ENCODE results near the gene CDH6.

Gene CDH6

DNA sequence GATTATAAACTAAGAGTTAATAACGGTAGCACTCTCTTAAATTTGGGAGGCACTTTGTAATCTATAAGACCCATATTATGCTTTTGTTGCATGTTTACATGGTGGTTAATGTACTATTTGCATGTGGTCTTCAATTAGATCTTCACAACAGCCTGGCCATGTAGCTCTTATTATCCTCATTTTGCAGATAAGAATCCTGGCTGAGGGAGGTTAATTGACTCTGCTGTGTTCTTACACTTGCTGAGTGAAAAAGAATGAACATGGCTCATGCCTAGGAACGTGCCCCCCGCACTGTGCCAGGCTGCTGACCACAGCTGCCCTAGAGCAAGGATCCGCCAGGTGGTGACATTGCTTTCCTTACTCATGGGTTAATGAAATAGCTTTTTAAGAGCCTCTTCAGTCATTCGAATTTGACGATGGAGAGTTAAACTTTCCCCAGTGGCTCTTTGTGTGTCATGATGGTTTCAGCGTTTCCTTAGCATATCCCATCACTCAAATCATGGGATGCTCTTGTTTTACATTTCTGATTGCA, 97.9 kb downstream of the CDH6 start:
- no peak overlapping the region for H3K9ac ChIP-seq (ENCODE audit: low read length)
- no peaks in the 10 kb centered on the region for H4K20me1 ChIP-seq (ENCODE audit: low read depth, low read length)
- no peaks in the 10 kb centered on the region for H3K9me3 ChIP-seq (ENCODE audit: insufficient read depth, low read length)
- no peaks in the 10 kb centered on the region for H3K27me3 ChIP-seq (ENCODE audit: low read length)
- no peaks in the 10 kb centered on the region for H3F3A ChIP-seq (ENCODE audit: insufficient read depth)
- H3K4me2 ChIP-seq (ENCODE audit: low read depth, low read length, poor library complexity, severe bottlenecking), result no peak overlapping the region
- H3K4me3 ChIP-seq (ENCODE audit: insufficient read depth, low read length, poor library complexity, severe bottlenecking), result no peak overlapping the region
- H3K79me2 ChIP-seq (ENCODE audit: insufficient read depth, low read length), result no peaks in the 10 kb centered on the region
- TF ChIP-seq EZH2phosphoT487 (conservative IDR thresholded peaks at IDR 0.05; ENCODE audit: low read length) (no peak), CTCF (IDR thresholded peaks at IDR 0.05; ENCODE audit: insufficient read depth, low read length, poor library complexity, severe bottlenecking) (no peak)
- H2AFZ ChIP-seq (ENCODE audit: low read depth, low read length, severe bottlenecking), result no peak overlapping the region
- no peak overlapping the region for H3K27ac ChIP-seq (ENCODE audit: low read depth, low read length)
- no peaks in the 10 kb centered on the region for H3K9me2 ChIP-seq (replicated peaks; ENCODE audit: insufficient read depth, low read length)
- no peaks in the 10 kb centered on the region for H3K36me3 ChIP-seq (ENCODE audit: low read length)

DNA sequence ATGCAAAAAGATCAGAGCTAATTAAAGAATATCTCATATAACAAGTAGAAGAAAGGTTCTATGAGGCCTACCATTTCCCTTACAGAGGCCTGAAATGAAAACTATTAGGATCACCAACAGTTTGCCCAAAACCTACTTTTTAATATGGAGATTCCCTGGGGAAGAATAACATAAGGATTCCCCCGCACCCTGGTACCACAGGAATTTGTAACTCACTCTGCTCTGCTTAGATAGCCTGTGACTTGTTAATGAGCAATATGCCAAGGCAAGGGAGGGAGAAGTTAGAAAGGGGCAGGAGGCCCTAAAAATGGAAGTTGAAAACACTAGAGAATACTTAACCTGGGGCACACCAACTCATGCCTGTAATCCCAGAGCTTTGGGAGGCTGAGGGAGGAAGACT, 107.0 kb downstream of the CDH6 start:
- Histone ChIP-seq H3K9ac (ENCODE audit: low read length) (no peak overlapping the region), H3K4me2 (ENCODE audit: low read depth, low read length, poor library complexity, severe bottlenecking) (no peak overlapping the region), H3K4me3 (ENCODE audit: insufficient read depth, low read length, poor library complexity, severe bottlenecking) (no peak overlapping the region), H3K27ac (ENCODE audit: low read depth, low read length) (no peak overlapping the region), H4K20me1 (ENCODE audit: low read depth, low read length) (no peaks in the 10 kb centered on the region), H3K79me2 (ENCODE audit: insufficient read depth, low read length) (no peaks in the 10 kb centered on the region), H3K9me3 (ENCODE audit: insufficient read depth, low read length) (no peaks in the 10 kb centered on the region), H3K36me3 (ENCODE audit: low read length) (no peaks in the 10 kb centered on the region), H3K27me3 (ENCODE audit: low read length) (no peaks in the 10 kb centered on the region), H3K9me2 (replicated peaks; ENCODE audit: insufficient read depth, low read length) (no peaks in the 10 kb centered on the region), H2AFZ (ENCODE audit: low read depth, low read length, severe bottlenecking) (no peak overlapping the region), H3F3A (ENCODE audit: insufficient read depth) (no peaks in the 10 kb centered on the region)
- TF ChIP-seq EZH2phosphoT487 (conservative IDR thresholded peaks at IDR 0.05; ENCODE audit: low read length) (no peak), CTCF (IDR thresholded peaks at IDR 0.05; ENCODE audit: insufficient read depth, low read length, poor library complexity, severe bottlenecking) (no peak)

DNA sequence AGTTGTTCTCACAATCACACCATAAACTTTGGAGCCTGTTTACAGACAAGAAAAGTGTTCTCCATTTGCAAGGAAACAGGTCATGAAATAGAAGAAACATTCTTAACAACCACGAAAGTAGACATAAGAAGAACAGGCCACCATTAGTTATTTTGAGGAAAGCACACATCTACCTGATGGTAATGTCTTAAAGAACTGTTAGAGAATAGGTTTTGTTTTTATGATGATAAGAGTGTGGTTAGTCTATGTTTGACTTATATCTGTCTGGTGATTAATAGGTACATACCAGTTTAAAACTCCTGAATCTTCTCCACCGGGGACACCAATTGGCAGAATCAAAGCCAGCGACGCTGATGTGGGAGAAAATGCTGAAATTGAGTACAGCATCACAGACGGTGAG, 108.3 kb downstream of the CDH6 start:
- Histone ChIP-seq H4K20me1 (ENCODE audit: low read depth, low read length) (no peaks in the 10 kb centered on the region), H3K9ac (ENCODE audit: low read length) (no peak overlapping the region), H3K9me2 (replicated peaks; ENCODE audit: insufficient read depth, low read length) (no peaks in the 10 kb centered on the region), H3K79me2 (ENCODE audit: insufficient read depth, low read length) (no peaks in the 10 kb centered on the region), H3K27me3 (ENCODE audit: low read length) (no peaks in the 10 kb centered on the region), H3F3A (ENCODE audit: insufficient read depth) (no peaks in the 10 kb centered on the region), H3K4me3 (ENCODE audit: insufficient read depth, low read length, poor library complexity, severe bottlenecking) (no peak overlapping the region), H3K4me2 (ENCODE audit: low read depth, low read length, poor library complexity, severe bottlenecking) (no peak overlapping the region), H3K36me3 (ENCODE audit: low read length) (no peaks in the 10 kb centered on the region), H2AFZ (ENCODE audit: low read depth, low read length, severe bottlenecking) (no peak overlapping the region), H3K27ac (ENCODE audit: low read depth, low read length) (no peak overlapping the region), H3K9me3 (ENCODE audit: insufficient read depth, low read length) (no peaks in the 10 kb centered on the region)
- no peak for TF ChIP-seq CTCF (IDR thresholded peaks at IDR 0.05; ENCODE audit: insufficient read depth, low read length, poor library complexity, severe bottlenecking)
- TF ChIP-seq EZH2phosphoT487 (conservative IDR thresholded peaks at IDR 0.05; ENCODE audit: low read length), result no peak

All from SU-DHL-6 (cell line).